GM06990 (cell line): ENCODE results near the gene ZNF77.

Experiments
- DNase-seq: peaks from one replicate; pipeline ENCODE4 v3.0.0-alpha.2; 2011; ENCODE audit not compliant: insufficient read length; ENCODE audit errors: extremely low read depth
- H3K27me3 ChIP-seq: replicated peaks from 2 replicates; pipeline ENCODE4 v1.6.0; 2011; ENCODE audit warnings: low read length; ENCODE audit not compliant: control insufficient read depth, insufficient read depth
- H3K36me3 ChIP-seq: 2 replicates; pipeline ENCODE4 v1.5.1; 2011; ENCODE audit warnings: low read length; ENCODE audit not compliant: control insufficient read depth, insufficient read depth
- H3K4me3 ChIP-seq: replicated peaks from 2 replicates; pipeline ENCODE4 v1.5.1; 2011; ENCODE audit warnings: low read depth, mild to moderate bottlenecking, control low read depth, low read length
- TF ChIP-seq, protein P1 (sequence below): IDR thresholded peaks from 2 replicates; pipeline ENCODE4 v1.5.1; 2011; ENCODE audit warnings: low read length, control low read depth, mild to moderate bottlenecking, inconsistent platforms; ENCODE audit not compliant: insufficient read depth, poor library complexity, severe bottlenecking

Gene ZNF77

DNA sequence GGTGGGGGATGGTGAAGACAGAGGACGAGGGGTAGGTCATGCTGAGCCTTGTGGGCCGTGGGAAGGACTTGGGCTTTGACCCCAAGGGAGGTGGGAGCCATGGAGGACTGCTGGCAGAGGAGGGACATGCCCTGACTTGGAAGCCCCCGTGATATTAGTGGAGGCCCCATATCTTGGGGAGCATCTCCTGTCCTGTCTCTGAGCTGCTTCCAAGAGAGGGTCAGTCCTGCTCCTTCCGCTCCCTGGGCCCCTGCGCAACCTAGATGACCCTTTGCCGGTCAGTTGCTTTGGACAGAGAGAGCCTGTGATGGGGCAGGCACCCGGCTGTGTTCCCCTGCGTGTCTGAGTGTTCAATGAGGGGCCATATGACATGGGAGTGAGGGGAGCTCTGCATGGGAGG lies 37.8 kb upstream of the ZNF77 start:
- no peaks in the 10 kb centered on the region for H3K27me3 ChIP-seq
- TF ChIP-seq, protein P1, sequence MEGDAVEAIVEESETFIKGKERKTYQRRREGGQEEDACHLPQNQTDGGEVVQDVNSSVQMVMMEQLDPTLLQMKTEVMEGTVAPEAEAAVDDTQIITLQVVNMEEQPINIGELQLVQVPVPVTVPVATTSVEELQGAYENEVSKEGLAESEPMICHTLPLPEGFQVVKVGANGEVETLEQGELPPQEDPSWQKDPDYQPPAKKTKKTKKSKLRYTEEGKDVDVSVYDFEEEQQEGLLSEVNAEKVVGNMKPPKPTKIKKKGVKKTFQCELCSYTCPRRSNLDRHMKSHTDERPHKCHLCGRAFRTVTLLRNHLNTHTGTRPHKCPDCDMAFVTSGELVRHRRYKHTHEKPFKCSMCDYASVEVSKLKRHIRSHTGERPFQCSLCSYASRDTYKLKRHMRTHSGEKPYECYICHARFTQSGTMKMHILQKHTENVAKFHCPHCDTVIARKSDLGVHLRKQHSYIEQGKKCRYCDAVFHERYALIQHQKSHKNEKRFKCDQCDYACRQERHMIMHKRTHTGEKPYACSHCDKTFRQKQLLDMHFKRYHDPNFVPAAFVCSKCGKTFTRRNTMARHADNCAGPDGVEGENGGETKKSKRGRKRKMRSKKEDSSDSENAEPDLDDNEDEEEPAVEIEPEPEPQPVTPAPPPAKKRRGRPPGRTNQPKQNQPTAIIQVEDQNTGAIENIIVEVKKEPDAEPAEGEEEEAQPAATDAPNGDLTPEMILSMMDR, result no peak
- H3K36me3 ChIP-seq, result no peaks in the 10 kb centered on the region
- DNase-seq, result no peak
- no peak overlapping the region for H3K4me3 ChIP-seq

- Histone ChIP-seq H3K36me3 (no peaks in the 10 kb centered on the region), H3K4me3 (no peak overlapping the region), H3K27me3 (no peaks in the 10 kb centered on the region)
- TF ChIP-seq, protein P1, result no peak
- DNase-seq, result no peak
Measured at GRCh38 chr19:2981898-2982297, 37.1 kb upstream of the ZNF77 start.

- no peaks in the 10 kb centered on the region for H3K36me3 ChIP-seq
- DNase-seq, result no peak
- TF ChIP-seq, protein P1, result no peak
- H3K27me3 ChIP-seq, result no peaks in the 10 kb centered on the region
- H3K4me3 ChIP-seq, result no peak overlapping the region
Measured at GRCh38 chr19:2978772-2979171, 34.0 kb upstream of the ZNF77 start.

DNA sequence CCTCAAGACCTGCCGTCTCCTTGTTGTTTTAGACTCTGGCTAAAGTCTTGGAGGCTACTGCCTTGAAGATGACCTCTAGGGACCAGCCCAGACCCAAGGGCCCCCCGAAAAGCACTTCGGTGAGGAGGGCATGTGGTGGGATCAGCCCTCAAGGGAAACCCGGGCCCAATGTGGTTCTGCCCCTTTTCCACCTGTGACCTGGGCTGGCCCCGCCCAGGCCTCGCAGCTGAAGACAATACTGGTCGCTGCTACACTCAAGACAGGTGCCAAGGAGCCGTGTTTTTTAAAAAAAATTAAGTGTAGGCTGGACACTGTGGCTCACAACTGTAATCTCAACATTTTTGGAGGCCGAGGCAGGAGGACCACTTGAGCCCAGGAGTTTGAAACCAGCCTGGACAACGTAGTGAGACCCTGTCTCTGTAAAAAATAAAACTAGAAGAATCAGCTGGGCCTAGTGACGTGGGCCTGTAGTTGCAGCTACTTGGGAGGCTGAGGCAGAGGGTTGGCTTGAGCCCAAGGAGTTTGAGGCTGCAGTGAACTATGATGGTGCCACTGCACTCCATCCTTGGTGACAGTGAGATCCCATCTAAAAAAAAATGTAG lies 33.5 kb upstream of the ZNF77 start:
- TF ChIP-seq, protein P1, result no peak
- H3K4me3 ChIP-seq, result no peak overlapping the region; the same call in 1 of the 2 replicates
- no peak for DNase-seq
- H3K27me3 ChIP-seq, result no peaks in the 10 kb centered on the region
- no peaks in the 10 kb centered on the region for H3K36me3 ChIP-seq

DNA sequence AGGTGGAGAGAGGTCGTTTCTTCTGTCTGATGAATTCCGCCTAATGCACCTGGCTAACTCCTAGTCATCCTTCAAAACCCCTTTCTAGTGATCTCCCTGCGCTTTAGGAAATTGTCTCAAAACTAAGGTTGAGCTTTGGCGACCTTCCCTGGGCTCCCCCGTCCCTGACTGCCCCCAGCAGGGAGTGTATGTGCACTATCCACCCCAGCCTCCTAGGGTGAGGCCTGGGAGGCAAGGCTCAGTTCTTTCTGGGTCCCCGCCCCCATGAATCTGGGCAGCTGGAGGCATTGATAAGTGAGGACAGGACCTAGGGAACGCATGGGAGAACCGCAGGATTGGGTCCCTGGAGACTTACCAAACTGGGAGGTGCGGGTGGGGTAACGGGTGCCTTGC lies 33.0 kb upstream of the ZNF77 start:
- TF ChIP-seq, protein P1, result peak; percentile 4
- no peaks in the 10 kb centered on the region for H3K27me3 ChIP-seq
- H3K4me3 ChIP-seq, result peak overlapping the region; percentile 66
- no peaks in the 10 kb centered on the region for H3K36me3 ChIP-seq
- no peak for DNase-seq

DNA sequence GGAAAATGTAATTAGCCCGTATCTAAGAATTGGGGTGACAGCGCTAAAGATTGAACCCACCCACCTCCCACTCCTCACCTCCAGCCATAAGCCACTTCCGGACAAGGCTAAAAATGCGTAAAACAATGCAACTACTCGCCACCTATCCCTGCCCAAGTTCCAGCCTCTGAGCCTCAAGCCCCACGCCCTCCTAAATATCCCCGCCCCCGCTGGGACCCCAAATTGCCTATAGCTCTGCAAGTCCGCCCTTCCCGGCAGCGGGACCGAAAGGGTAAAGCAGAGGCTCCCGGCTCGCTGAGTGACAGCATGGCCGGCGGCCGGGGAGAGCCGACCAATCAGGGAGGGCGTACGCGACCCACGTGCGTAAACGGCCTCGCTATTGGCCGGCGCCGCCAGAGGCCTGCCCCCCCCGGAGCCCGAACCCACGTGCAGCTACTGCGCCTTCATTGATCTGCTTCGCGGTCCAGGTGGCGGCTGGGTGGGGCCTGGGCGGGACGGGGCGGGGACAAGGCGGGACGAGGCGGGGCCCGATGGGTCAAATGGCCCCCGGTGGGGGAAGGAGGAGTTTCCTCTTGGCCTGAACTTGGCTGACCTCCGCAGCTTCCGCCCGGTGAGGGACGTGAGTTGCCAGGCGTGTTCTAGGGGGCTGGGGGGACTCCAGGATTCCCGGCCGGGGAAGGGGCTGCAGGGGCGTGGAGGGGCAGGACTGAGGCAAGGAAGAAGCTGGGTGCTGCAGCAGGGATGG lies 32.4 kb upstream of the ZNF77 start, which contains the start of gene TLE6:
Gene TLE6 (plus strand): TSS at position 564 of the 745 bp plus-strand sequence. CDS start 670 bp downstream, outside the sequence.
- Histone ChIP-seq H3K36me3 (no peaks in the 10 kb centered on the region), H3K27me3 (no peaks in the 10 kb centered on the region), H3K4me3 (peak within 1 kb of the TSS; percentile 77)
- peak; percentile 98 for DNase-seq
- TF ChIP-seq, protein P1, result no peak
